H9 (cell line): ENCODE measurements around the gene TAGLN2. TPM values are rescaled to one million over a fixed set of nuclear protein-coding genes. Genes with fewer than 3 reads are reported as not detected.
A peak's percentile ranks its signal among the peaks of the same experiment; 100 is the strongest.

ENCODE experiments used
- DNase-seq: peaks from one replicate; pipeline ENCODE4 v3.0.0-alpha.2; 2017
- H2AFZ ChIP-seq: one replicate; pipeline ENCODE4 v1.6.1; 2013; ENCODE audit warnings: mild to moderate bottlenecking, low read length, control low read depth, moderate library complexity
- H2AK5ac ChIP-seq: 2 replicates; pipeline ENCODE4 v1.6.1; 2013; ENCODE audit warnings: low read length, control low read depth, mixed read lengths; ENCODE audit not compliant: insufficient read length
- H2BK120ac ChIP-seq: one replicate; pipeline ENCODE4 v1.6.1; 2013; ENCODE audit warnings: low read depth, mild to moderate bottlenecking, low read length, control low read depth, inconsistent platforms; ENCODE audit not compliant: poor library complexity, severe bottlenecking
- H2BK12ac ChIP-seq: 2 replicates; pipeline ENCODE4 v1.6.1; 2013; ENCODE audit warnings: low read length, control low read depth, mixed read lengths, low read depth; ENCODE audit not compliant: insufficient read length
- H2BK15ac ChIP-seq: 2 replicates; pipeline ENCODE4 v1.6.1; 2013; ENCODE audit warnings: low read depth, low read length, control low read depth
- H2BK20ac ChIP-seq: one replicate; pipeline ENCODE4 v1.6.1; 2013; ENCODE audit warnings: low read depth, mild to moderate bottlenecking, low read length, control low read depth, inconsistent platforms; ENCODE audit not compliant: poor library complexity, severe bottlenecking
- H2BK5ac ChIP-seq: 2 replicates; pipeline ENCODE4 v1.6.1; 2013; ENCODE audit warnings: low read length, control low read depth, mixed read lengths; ENCODE audit not compliant: insufficient read length
- H3K14ac ChIP-seq: 2 replicates; pipeline ENCODE4 v1.6.1; 2013; ENCODE audit warnings: low read length, control low read depth; ENCODE audit not compliant: insufficient read depth
- H3K18ac ChIP-seq: 2 replicates; pipeline ENCODE4 v1.6.1; 2013; ENCODE audit warnings: low read depth, mild to moderate bottlenecking, mixed read lengths, low read length, control low read depth; ENCODE audit not compliant: insufficient read length
- H3K23ac ChIP-seq: 2 replicates; pipeline ENCODE4 v1.6.1; 2013; ENCODE audit warnings: low read length, control low read depth, mixed read lengths, low read depth; ENCODE audit not compliant: insufficient read length
- H3K23me2 ChIP-seq: 2 replicates; pipeline ENCODE4 v1.6.1; 2013; ENCODE audit warnings: low read depth, mild to moderate bottlenecking, mixed read lengths, low read length, control low read depth; ENCODE audit not compliant: insufficient read length, poor library complexity, severe bottlenecking
- H3K27ac ChIP-seq: 2 replicates; pipeline ENCODE4 v1.5.1; 2013; ENCODE audit warnings: low read length, control low read depth, mixed read lengths, low read depth; ENCODE audit not compliant: insufficient read length
- H3K27me3 ChIP-seq: 2 replicates; pipeline ENCODE4 v1.6.1; 2013; ENCODE audit warnings: low read length, control low read depth, inconsistent platforms; ENCODE audit not compliant: insufficient read depth
- H3K4ac ChIP-seq: 2 replicates; pipeline ENCODE4 v1.6.1; 2013; ENCODE audit warnings: low read depth, mild to moderate bottlenecking, control low read depth, inconsistent platforms, low read length, moderate library complexity
- H3K4me1 ChIP-seq: 2 replicates; pipeline ENCODE4 v1.6.1; 2013; ENCODE audit warnings: low read length, control low read depth, inconsistent platforms; ENCODE audit not compliant: insufficient read depth
- H3K4me2 ChIP-seq: 2 replicates; pipeline ENCODE4 v1.6.1; 2013; ENCODE audit warnings: low read length, control low read depth, mixed read lengths; ENCODE audit not compliant: insufficient read length, insufficient read depth
- H3K56ac ChIP-seq: 2 replicates; pipeline ENCODE4 v1.6.1; 2013; ENCODE audit warnings: low read depth, mild to moderate bottlenecking, mixed read lengths, low read length, control low read depth; ENCODE audit not compliant: insufficient read length
- H3K79me1 ChIP-seq: 2 replicates; pipeline ENCODE4 v1.6.1; 2013; ENCODE audit warnings: low read depth, mild to moderate bottlenecking, moderate library complexity, low read length, control low read depth, inconsistent platforms; ENCODE audit not compliant: insufficient read depth, poor library complexity, severe bottlenecking
- H3K79me2 ChIP-seq: 2 replicates; pipeline ENCODE4 v1.6.1; 2013; ENCODE audit warnings: low read length, control low read depth, inconsistent platforms; ENCODE audit not compliant: insufficient read depth
- H3K9ac ChIP-seq: 2 replicates; pipeline ENCODE4 v1.6.1; 2013; ENCODE audit warnings: low read length, control low read depth, mixed read lengths; ENCODE audit not compliant: insufficient read length; ENCODE audit errors: extremely low read depth
- H3K9me3 ChIP-seq: one replicate; pipeline ENCODE4 v1.6.1; 2013; ENCODE audit warnings: low read depth, low read length, inconsistent platforms; ENCODE audit not compliant: control insufficient read depth
- H3T11ph ChIP-seq: one replicate; pipeline ENCODE4 v1.6.1; 2013; ENCODE audit warnings: mild to moderate bottlenecking, low read length, control low read depth, inconsistent platforms
- H4K20me1 ChIP-seq: one replicate; pipeline ENCODE4 v1.6.1; 2013; ENCODE audit not compliant: control insufficient read depth, insufficient read length, insufficient read depth
- H4K5ac ChIP-seq: 2 replicates; pipeline ENCODE4 v1.6.1; 2013; ENCODE audit warnings: low read depth, mild to moderate bottlenecking, mixed read lengths, low read length, control low read depth; ENCODE audit not compliant: insufficient read length
- H4K8ac ChIP-seq: replicated peaks from 2 replicates; pipeline ENCODE4 v1.6.1; 2013; ENCODE audit warnings: low read length, control low read depth, mixed read lengths, low read depth; ENCODE audit not compliant: insufficient read length
- H4K91ac ChIP-seq: 2 replicates; pipeline ENCODE4 v1.6.1; 2013; ENCODE audit warnings: low read depth, mild to moderate bottlenecking, moderate library complexity, mixed read lengths, low read length, control low read depth; ENCODE audit not compliant: insufficient read length
- H3K27ac Mint-ChIP-seq, 3 experiments: 2 replicates in 2 of 3; 3 replicates in 1 of 3; pipeline ENCODE4 v1.8.0; 2020 to 2021; ENCODE audit warnings: mixed read lengths in 3 of 3, mild to moderate bottlenecking in 1 of 3, moderate library complexity in 1 of 3
- H3K27me3 Mint-ChIP-seq: 2 replicates; pipeline ENCODE4 v1.8.0; 2021; ENCODE audit warnings: low read depth, mild to moderate bottlenecking, moderate library complexity, mixed read lengths
- H3K36me3 Mint-ChIP-seq, 3 experiments: 2 replicates in 2 of 3; 3 replicates in 1 of 3; pipeline ENCODE4 v1.8.0; 2020 to 2021; ENCODE audit warnings: low read depth in 3 of 3, mixed read lengths in 3 of 3; ENCODE audit not compliant: insufficient read depth in 1 of 3
- H3K4me1 Mint-ChIP-seq, 2 experiments: 2 replicates each; pipeline ENCODE4 v1.8.0; 2020; ENCODE audit warnings: mixed read lengths in 2 of 2
- H3K4me3 Mint-ChIP-seq, 2 experiments: 2 replicates in 1 of 2; 3 replicates in 1 of 2; pipeline ENCODE4 v1.8.0; 2020 to 2021; ENCODE audit warnings: mild to moderate bottlenecking in 2 of 2, mixed read lengths in 2 of 2, moderate library complexity in 1 of 2
- H3K9me3 Mint-ChIP-seq, 2 experiments: 2 replicates in 1 of 2; 3 replicates in 1 of 2; pipeline ENCODE4 v1.8.0; 2020; ENCODE audit warnings: mild to moderate bottlenecking in 2 of 2, mixed read lengths in 2 of 2, moderate library complexity in 1 of 2
- WGBS: extraction: QIAGEN DNeasy Blood & Tissue Kit; methylation state at CpG from one replicate; pipeline ENCODE4 v1.1.7; 2013; ENCODE audit warnings: missing lambda C conversion rate, low lambda C conversion rate, mixed read lengths; ENCODE audit not compliant: insufficient read length; ENCODE audit errors: extremely low coverage; 5-methylcytosine and 5-hydroxymethylcytosine counted together
- total RNA-seq: library from RNA; stranded (reverse); gene quantifications from 2 replicates; pipeline ENCODE4 v1.2.1, GENCODE V29; 2021
- TF ChIP-seq, protein P1 (sequence below): fragments of 200-600 bp; sonication (generic); conservative IDR thresholded peaks from 3 replicates; pipeline ENCODE4 v1.8.0; 2021; ENCODE audit warnings: antibody characterized with exemption, mild to moderate bottlenecking

Gene TAGLN2
- total RNA-seq, 1 experiment from 2014 or later = 76.7 TPM

- Histone ChIP-seq H2BK12ac (peak overlapping the region; percentile 2), H3K27ac (peak overlapping the region; percentile 35), H3K4ac (no peak overlapping the region; the same call in 1 of the 2 replicates), H2BK15ac (no peak overlapping the region), H3K18ac (peak overlapping the region; percentile 18), H3K14ac (no peak overlapping the region; the same call in none of the 2 replicates), H3K9ac (no peak overlapping the region), H3K4me2 (no peak overlapping the region), H4K20me1 (no peaks in the 10 kb centered on the region), H2BK20ac (no peak overlapping the region), H4K8ac (no peak overlapping the region), H2BK5ac (no peak overlapping the region), H4K91ac (peak overlapping the region; percentile 57), H2BK120ac (no peak overlapping the region), H3K79me1 (no peaks in the 10 kb centered on the region), H2AFZ (no peak overlapping the region), H3T11ph (peak overlapping the region; percentile 56), H3K23me2 (no peaks in the 10 kb centered on the region), H3K56ac (no peak overlapping the region), H3K79me2 (no peaks in the 10 kb centered on the region), H2AK5ac (no peak overlapping the region), H4K5ac (no peak overlapping the region), H3K27me3 (no peaks in the 10 kb centered on the region), H3K9me3 (no peaks in the 10 kb centered on the region), H3K23ac (no peak overlapping the region), H3K4me1 (peaks cover 24% of the 10 kb centered on the region; the same call in 1 of the 2 replicates)
- no peak for DNase-seq
- H3K27ac Mint-ChIP-seq = peak overlapping the region in 2 of 3 experiments; percentile 90 to 98; a peak in 4 of 7 replicates
- WGBS = no CpG with 5 or more reads among the region's 5 CpGs
- no peaks in the 10 kb centered on the region for H3K27me3 Mint-ChIP-seq
- peaks cover 57 to 59% of the 10 kb centered on the region in 2 experiments for H3K4me1 Mint-ChIP-seq
- H3K4me3 Mint-ChIP-seq = no peak overlapping the region
- H3K36me3 Mint-ChIP-seq = peaks cover 0 to 34% (median 20%) of the 10 kb centered on the region in 3 experiments; a peak in 5 of 7 replicates
- H3K9me3 Mint-ChIP-seq = no peaks in the 10 kb centered on the region; a peak in 1 of 5 replicates
- TF ChIP-seq, protein P1, sequence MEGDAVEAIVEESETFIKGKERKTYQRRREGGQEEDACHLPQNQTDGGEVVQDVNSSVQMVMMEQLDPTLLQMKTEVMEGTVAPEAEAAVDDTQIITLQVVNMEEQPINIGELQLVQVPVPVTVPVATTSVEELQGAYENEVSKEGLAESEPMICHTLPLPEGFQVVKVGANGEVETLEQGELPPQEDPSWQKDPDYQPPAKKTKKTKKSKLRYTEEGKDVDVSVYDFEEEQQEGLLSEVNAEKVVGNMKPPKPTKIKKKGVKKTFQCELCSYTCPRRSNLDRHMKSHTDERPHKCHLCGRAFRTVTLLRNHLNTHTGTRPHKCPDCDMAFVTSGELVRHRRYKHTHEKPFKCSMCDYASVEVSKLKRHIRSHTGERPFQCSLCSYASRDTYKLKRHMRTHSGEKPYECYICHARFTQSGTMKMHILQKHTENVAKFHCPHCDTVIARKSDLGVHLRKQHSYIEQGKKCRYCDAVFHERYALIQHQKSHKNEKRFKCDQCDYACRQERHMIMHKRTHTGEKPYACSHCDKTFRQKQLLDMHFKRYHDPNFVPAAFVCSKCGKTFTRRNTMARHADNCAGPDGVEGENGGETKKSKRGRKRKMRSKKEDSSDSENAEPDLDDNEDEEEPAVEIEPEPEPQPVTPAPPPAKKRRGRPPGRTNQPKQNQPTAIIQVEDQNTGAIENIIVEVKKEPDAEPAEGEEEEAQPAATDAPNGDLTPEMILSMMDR = no peak
Observed at GRCh38 chr1:159915571-159916241, 9.6 kb downstream of the TAGLN2 start.
